ENCODE measurements around the gene SH3RF3.

The SH3RF3 gene

DNA sequence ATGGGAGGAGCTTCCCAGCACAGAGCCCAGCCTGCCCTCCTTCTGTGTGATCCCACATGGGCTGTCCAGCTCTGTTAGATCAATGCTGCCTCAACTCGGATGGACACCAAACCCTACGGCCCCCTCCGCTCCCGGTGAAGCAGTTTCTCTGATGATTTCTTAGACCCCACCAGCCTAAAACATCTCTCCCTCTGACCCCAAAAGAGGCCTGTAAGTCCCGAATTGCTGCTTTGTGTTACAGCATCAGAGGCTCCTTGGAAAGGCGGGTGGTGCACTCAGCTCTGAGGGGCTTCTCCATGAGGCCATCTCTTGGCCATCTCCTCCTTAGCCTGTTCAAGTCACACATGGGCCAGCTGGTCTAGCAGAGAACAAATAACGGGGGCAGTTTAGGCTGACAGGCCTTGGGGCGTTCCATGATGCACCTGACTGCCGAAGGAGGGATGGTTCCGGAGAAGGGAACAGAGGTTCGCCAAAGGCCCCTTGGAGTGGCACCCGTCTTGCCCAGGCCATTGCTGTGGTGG, 240.7 kb downstream of the SH3RF3 start (continued):
- TF ChIP-seq ESRRG (CRISPR knock-in tag; IDR thresholded peaks at IDR 0.05), result no peak
- TF ChIP-seq ZNF70 (CRISPR knock-in tag; IDR thresholded peaks at IDR 0.05), result no peak
- no peak for TF ChIP-seq SNAI2 (CRISPR knock-in tag; IDR thresholded peaks at IDR 0.05)

- TF ChIP-seq PPARA (CRISPR knock-in tag; IDR thresholded peaks at IDR 0.05; ENCODE audit: borderline replicate concordance) (no peak), RARB (CRISPR knock-in tag; IDR thresholded peaks at IDR 0.05) (no peak), ZNF70 (CRISPR knock-in tag; IDR thresholded peaks at IDR 0.05) (no peak), PATZ1 (CRISPR knock-in tag; IDR thresholded peaks at IDR 0.05; ENCODE audit: borderline replicate concordance) (no peak), TSHZ2 (CRISPR knock-in tag; IDR thresholded peaks at IDR 0.05) (no peak), ZFP30 (CRISPR knock-in tag; IDR thresholded peaks at IDR 0.05) (no peak), BACH2 (CRISPR knock-in tag; IDR thresholded peaks at IDR 0.05; ENCODE audit: borderline replicate concordance) (no peak)
- TF ChIP-seq, protein P1, sequence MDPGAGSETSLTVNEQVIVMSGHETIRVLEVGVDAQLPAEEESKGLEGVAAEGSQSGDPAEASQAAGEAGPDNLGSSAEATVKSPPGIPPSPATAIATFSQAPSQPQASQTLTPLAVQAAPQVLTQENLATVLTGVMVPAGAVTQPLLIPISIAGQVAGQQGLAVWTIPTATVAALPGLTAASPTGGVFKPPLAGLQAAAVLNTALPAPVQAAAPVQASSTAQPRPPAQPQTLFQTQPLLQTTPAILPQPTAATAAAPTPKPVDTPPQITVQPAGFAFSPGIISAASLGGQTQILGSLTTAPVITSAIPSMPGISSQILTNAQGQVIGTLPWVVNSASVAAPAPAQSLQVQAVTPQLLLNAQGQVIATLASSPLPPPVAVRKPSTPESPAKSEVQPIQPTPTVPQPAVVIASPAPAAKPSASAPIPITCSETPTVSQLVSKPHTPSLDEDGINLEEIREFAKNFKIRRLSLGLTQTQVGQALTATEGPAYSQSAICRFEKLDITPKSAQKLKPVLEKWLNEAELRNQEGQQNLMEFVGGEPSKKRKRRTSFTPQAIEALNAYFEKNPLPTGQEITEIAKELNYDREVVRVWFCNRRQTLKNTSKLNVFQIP (CRISPR knock-in tag; IDR thresholded peaks at IDR 0.05; ENCODE audit: borderline replicate concordance, low read depth), result no peak
- no peak for ATAC-seq
These were observed 241.5 kb downstream of the SH3RF3 start for GRCh38 chr2:109370399-109371035.

- ATAC-seq, result no peak
- TF ChIP-seq ZNF8 (CRISPR knock-in tag; IDR thresholded peaks at IDR 0.05) (no peak), CSDC2 (CRISPR knock-in tag; IDR thresholded peaks at IDR 0.05) (no peak), RARB (CRISPR knock-in tag; IDR thresholded peaks at IDR 0.05) (no peak)
These were observed 242.6 kb downstream of the SH3RF3 start for GRCh38 chr2:109371481-109372170.

- no peak for TF ChIP-seq BACH2 (CRISPR knock-in tag; IDR thresholded peaks at IDR 0.05; ENCODE audit: borderline replicate concordance)
- no peak for TF ChIP-seq CSDC2 (CRISPR knock-in tag; IDR thresholded peaks at IDR 0.05)
- no peak for TF ChIP-seq ZFP3 (CRISPR knock-in tag; IDR thresholded peaks at IDR 0.05)
- no peak for TF ChIP-seq OSR1 (CRISPR knock-in tag; IDR thresholded peaks at IDR 0.05)
- no peak for TF ChIP-seq PPARA (CRISPR knock-in tag; IDR thresholded peaks at IDR 0.05; ENCODE audit: borderline replicate concordance)
- no peak for TF ChIP-seq ISL1 (CRISPR knock-in tag; IDR thresholded peaks at IDR 0.05)
- no peak for TF ChIP-seq ZNF8 (CRISPR knock-in tag; IDR thresholded peaks at IDR 0.05)
- TF ChIP-seq ESRRG (CRISPR knock-in tag; IDR thresholded peaks at IDR 0.05), result no peak
- no peak for TF ChIP-seq RARB (CRISPR knock-in tag; IDR thresholded peaks at IDR 0.05)
- TF ChIP-seq PATZ1 (CRISPR knock-in tag; IDR thresholded peaks at IDR 0.05; ENCODE audit: borderline replicate concordance), result no peak
- TF ChIP-seq ARNTL (CRISPR knock-in tag; IDR thresholded peaks at IDR 0.05; ENCODE audit: borderline replicate concordance, low read depth), result no peak
- no peak for TF ChIP-seq ZFP30 (CRISPR knock-in tag; IDR thresholded peaks at IDR 0.05)
- no peak for TF ChIP-seq ZNF70 (CRISPR knock-in tag; IDR thresholded peaks at IDR 0.05)
- TF ChIP-seq, protein P2, sequence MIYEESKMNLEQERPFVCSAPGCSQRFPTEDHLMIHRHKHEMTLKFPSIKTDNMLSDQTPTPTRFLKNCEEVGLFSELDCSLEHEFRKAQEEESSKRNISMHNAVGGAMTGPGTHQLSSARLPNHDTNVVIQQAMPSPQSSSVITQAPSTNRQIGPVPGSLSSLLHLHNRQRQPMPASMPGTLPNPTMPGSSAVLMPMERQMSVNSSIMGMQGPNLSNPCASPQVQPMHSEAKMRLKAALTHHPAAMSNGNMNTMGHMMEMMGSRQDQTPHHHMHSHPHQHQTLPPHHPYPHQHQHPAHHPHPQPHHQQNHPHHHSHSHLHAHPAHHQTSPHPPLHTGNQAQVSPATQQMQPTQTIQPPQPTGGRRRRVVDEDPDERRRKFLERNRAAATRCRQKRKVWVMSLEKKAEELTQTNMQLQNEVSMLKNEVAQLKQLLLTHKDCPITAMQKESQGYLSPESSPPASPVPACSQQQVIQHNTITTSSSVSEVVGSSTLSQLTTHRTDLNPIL (CRISPR knock-in tag; IDR thresholded peaks at IDR 0.05; ENCODE audit: low read depth), result no peak
- no peak for TF ChIP-seq TSHZ2 (CRISPR knock-in tag; IDR thresholded peaks at IDR 0.05)
- no peak for TF ChIP-seq TCF4 (CRISPR knock-in tag; IDR thresholded peaks at IDR 0.05; ENCODE audit: borderline replicate concordance)
- TF ChIP-seq ZNF565 (CRISPR knock-in tag; conservative IDR thresholded peaks at IDR 0.05; ENCODE audit: low read depth), result no peak
- TF ChIP-seq TOX (CRISPR knock-in tag; IDR thresholded peaks at IDR 0.05; ENCODE audit: borderline replicate concordance), result no peak
- TF ChIP-seq SNAI2 (CRISPR knock-in tag; IDR thresholded peaks at IDR 0.05), result no peak
- TF ChIP-seq GLIS3 (CRISPR knock-in tag; IDR thresholded peaks at IDR 0.05), result no peak
- ATAC-seq, result no peak
These were observed 243.2 kb downstream of the SH3RF3 start for GRCh38 chr2:109372171-109372568.

All from SK-N-SH treated with all-trans-retinoic acid at 6 μM for 48 hours (cell line).